DND-41 (cell line): ENCODE results near the gene MAGI1.

Experiments used
- ATAC-seq: fragments of 200-7000 bp; cut with Tn5 transposase; 3 replicates; pipeline ENCODE4 v1.9.1; 2021; ENCODE audit warnings: low read depth; ENCODE audit not compliant: insufficient read depth
- DNase-seq: peaks from one replicate; pipeline ENCODE4 v3.0.0-alpha.2; 2020
- H2AFZ ChIP-seq: 2 replicates; pipeline ENCODE4 v1.6.0; 2012; ENCODE audit warnings: low read depth, low read length
- H3K27ac ChIP-seq: 2 replicates; pipeline ENCODE4 v1.5.1; 2012; ENCODE audit warnings: low read length, inconsistent platforms
- H3K27me3 ChIP-seq: fragments of 200-600 bp; sonication (generic); 2 replicates; pipeline ENCODE4 v1.6.0; 2012; ENCODE audit warnings: low read length, mild to moderate bottlenecking, inconsistent platforms; ENCODE audit not compliant: insufficient read depth, poor library complexity
- H3K36me3 ChIP-seq: 2 replicates; pipeline ENCODE4 v1.5.1; 2012; ENCODE audit warnings: low read length, inconsistent platforms; ENCODE audit not compliant: insufficient read depth
- H3K4me1 ChIP-seq: 2 replicates; pipeline ENCODE4 v1.5.1; 2012; ENCODE audit warnings: mild to moderate bottlenecking, low read length; ENCODE audit not compliant: insufficient read depth
- H3K4me2 ChIP-seq: 2 replicates; pipeline ENCODE4 v1.6.0; 2012; ENCODE audit warnings: mild to moderate bottlenecking, moderate library complexity, low read length, inconsistent platforms; ENCODE audit not compliant: insufficient read depth
- H3K4me3 ChIP-seq, 2 experiments: fragments of 200-600 bp in 1 of 2; shearing (Covaris generic) in 1 of 2; 2 replicates each; pipeline ENCODE4 v1.5.1; 2012 to 2016; ENCODE audit warnings: inconsistent platforms in 2 of 2, low read length in 2 of 2, mild to moderate bottlenecking in 2 of 2, low read depth in 1 of 2, moderate library complexity in 1 of 2
- H3K79me2 ChIP-seq: 2 replicates; pipeline ENCODE4 v1.6.0; 2012; ENCODE audit warnings: low read length, inconsistent platforms; ENCODE audit not compliant: insufficient read depth
- H3K9ac ChIP-seq: 2 replicates; pipeline ENCODE4 v1.6.0; 2012; ENCODE audit warnings: low read depth, mild to moderate bottlenecking, inconsistent platforms, low read length, moderate library complexity
- H3K9me3 ChIP-seq: 2 replicates; pipeline ENCODE4 v1.5.1; 2012; ENCODE audit warnings: low read length, moderate library complexity, mild to moderate bottlenecking, inconsistent platforms; ENCODE audit not compliant: insufficient read depth, severe bottlenecking
- H4K20me1 ChIP-seq: 2 replicates; pipeline ENCODE4 v1.6.0; 2012; ENCODE audit warnings: low read length; ENCODE audit not compliant: insufficient read depth
- EZH2 ChIP-seq: IDR thresholded peaks from 3 replicates; pipeline ENCODE4 v1.6.1; 2012; ENCODE audit warnings: borderline replicate concordance, low read depth, mild to moderate bottlenecking, moderate library complexity, low read length, inconsistent platforms; ENCODE audit not compliant: severe bottlenecking
- TF ChIP-seq, protein P1 (sequence below): IDR thresholded peaks from 2 replicates; pipeline ENCODE4 v1.5.1; 2012; ENCODE audit warnings: borderline replicate concordance, low read length, moderate library complexity, mild to moderate bottlenecking; ENCODE audit not compliant: poor library complexity, severe bottlenecking; ENCODE audit errors: extremely low read depth

MAGI1 gene

GRCh38 chr3:66041116-66041515 is 2.4 kb upstream of the MAGI1 start:
- Histone ChIP-seq H2AFZ (no peak overlapping the region), H3K27me3 (no peaks in the 10 kb centered on the region), H4K20me1 (no peaks in the 10 kb centered on the region), H3K36me3 (no peaks in the 10 kb centered on the region), H3K4me1 (no peaks in the 10 kb centered on the region), H3K4me2 (no peak overlapping the region), H3K4me3 (no peak overlapping the region), H3K9me3 (no peaks in the 10 kb centered on the region), H3K79me2 (no peaks in the 10 kb centered on the region), H3K9ac (no peak overlapping the region), H3K27ac (no peak overlapping the region)
- TF ChIP-seq, protein P1, sequence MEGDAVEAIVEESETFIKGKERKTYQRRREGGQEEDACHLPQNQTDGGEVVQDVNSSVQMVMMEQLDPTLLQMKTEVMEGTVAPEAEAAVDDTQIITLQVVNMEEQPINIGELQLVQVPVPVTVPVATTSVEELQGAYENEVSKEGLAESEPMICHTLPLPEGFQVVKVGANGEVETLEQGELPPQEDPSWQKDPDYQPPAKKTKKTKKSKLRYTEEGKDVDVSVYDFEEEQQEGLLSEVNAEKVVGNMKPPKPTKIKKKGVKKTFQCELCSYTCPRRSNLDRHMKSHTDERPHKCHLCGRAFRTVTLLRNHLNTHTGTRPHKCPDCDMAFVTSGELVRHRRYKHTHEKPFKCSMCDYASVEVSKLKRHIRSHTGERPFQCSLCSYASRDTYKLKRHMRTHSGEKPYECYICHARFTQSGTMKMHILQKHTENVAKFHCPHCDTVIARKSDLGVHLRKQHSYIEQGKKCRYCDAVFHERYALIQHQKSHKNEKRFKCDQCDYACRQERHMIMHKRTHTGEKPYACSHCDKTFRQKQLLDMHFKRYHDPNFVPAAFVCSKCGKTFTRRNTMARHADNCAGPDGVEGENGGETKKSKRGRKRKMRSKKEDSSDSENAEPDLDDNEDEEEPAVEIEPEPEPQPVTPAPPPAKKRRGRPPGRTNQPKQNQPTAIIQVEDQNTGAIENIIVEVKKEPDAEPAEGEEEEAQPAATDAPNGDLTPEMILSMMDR, result no peak
- no peak for TF ChIP-seq EZH2
- DNase-seq, result no peak
- ATAC-seq, result no peak

DNA sequence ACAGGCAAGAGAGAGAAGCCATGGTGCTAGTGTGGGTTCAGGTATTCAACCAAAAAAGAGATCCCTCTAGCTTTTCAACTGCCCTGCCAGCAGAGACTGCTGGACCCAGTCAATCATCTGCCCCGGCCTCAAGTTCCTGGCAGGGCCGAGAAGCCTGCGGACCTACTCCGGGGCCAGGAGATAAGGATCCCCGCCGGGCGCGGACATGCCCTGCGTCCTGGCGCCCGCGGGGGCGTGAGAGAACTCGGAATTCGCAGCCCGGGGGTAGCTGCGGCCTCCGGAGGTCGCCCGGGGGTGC is 821 bp upstream of the MAGI1 start:
- no peak overlapping the region for H2AFZ ChIP-seq
- no peak overlapping the region for H3K9ac ChIP-seq

DNA sequence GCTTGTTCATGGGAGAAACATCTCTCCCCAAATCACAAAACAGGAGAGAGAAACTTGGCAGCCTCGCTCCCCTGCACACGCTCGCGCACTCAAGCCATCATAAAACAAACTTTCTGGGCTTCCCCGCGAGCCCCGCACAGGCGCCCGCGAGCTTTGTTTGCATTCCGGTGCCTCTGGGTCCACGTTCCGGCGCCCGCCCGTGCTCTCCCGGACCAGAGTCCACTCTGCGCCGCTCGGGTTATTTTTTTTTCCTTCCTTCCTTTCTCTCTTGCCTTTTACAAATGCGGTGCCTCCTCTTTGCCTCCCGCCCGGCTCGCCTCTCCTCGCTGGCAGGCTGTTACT is 363 bp downstream of the MAGI1 start:
- no peak for DNase-seq
- Histone ChIP-seq H3K27ac (no peak overlapping the region), H3K79me2 (no peaks in the 10 kb centered on the region), H3K27me3 (no peaks in the 10 kb centered on the region), H4K20me1 (no peaks in the 10 kb centered on the region), H3K4me1 (no peaks in the 10 kb centered on the region), H3K4me2 (no peak overlapping the region), H3K4me3 (no peak overlapping the region), H3K9me3 (no peaks in the 10 kb centered on the region), H3K36me3 (no peaks in the 10 kb centered on the region), H2AFZ (no peak overlapping the region), H3K9ac (no peak overlapping the region)
- no peak for ATAC-seq
- TF ChIP-seq, protein P1, result no peak
- TF ChIP-seq EZH2, result no peak

More for the DNA sequence above, 821 bp upstream of the MAGI1 start:
- Histone ChIP-seq H3K9me3 (no peaks in the 10 kb centered on the region), H3K4me1 (no peaks in the 10 kb centered on the region), H3K4me2 (no peak overlapping the region), H3K27ac (no peak overlapping the region), H3K36me3 (no peaks in the 10 kb centered on the region), H3K4me3 (no peak overlapping the region), H3K27me3 (no peaks in the 10 kb centered on the region), H4K20me1 (no peaks in the 10 kb centered on the region), H3K79me2 (no peaks in the 10 kb centered on the region)
- TF ChIP-seq, protein P1, result no peak
- TF ChIP-seq EZH2, result no peak
- no peak for ATAC-seq
- DNase-seq, result no peak

DNA sequence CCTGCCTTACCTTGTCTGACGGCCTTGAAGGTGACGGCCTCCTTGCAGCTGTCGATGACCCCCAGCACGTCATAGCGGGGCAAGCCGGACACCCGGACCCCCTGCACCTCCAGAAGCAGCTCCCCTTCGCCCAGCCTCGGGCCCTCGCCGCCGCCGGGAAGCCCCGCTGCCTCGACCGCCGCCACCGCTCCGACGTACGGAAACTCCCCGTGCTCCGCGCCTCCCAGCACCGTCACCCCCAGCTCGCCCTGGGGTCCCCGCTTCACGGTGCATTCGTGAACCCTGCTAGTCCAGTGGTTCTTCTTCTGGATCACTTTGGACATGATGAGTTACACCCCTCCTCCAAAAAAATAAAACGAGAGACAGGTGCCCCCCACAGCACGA is 740 bp downstream of the MAGI1 start:
- Histone ChIP-seq H4K20me1 (no peaks in the 10 kb centered on the region), H3K4me3 (no peak overlapping the region), H3K27ac (no peak overlapping the region), H3K36me3 (no peaks in the 10 kb centered on the region), H2AFZ (no peak overlapping the region), H3K4me2 (no peak overlapping the region), H3K9ac (no peak overlapping the region), H3K4me1 (no peaks in the 10 kb centered on the region), H3K79me2 (no peaks in the 10 kb centered on the region), H3K27me3 (no peaks in the 10 kb centered on the region), H3K9me3 (no peaks in the 10 kb centered on the region)
- ATAC-seq (no peak), DNase-seq (no peak)
- TF ChIP-seq, protein P1, result no peak
- TF ChIP-seq EZH2, result no peak
